Stimulated activated CD4-positive, alpha-beta T cell treated with anti-CD3 and anti-CD28 coated beads, TNF-alpha, amount 100 ng/mL, for 48 hours (primary cell): Measurements from ENCODE around the gene CEP112.

Source experiments
- DNase-seq, 3 donors: peaks; one replicate each; pipeline ENCODE4 v3.0.0-alpha.2; 2020; ENCODE audit warnings: low read depth in 3 of 3

The CEP112 gene

GRCh38 chr17:65933290-65933689 lies 258.6 kb downstream of the CEP112 start:
- no peak for DNase-seq

GRCh38 chr17:65931246-65932149 lies 260.4 kb downstream of the CEP112 start:
- DNase-seq, result no peak

GRCh38 chr17:65930140-65930730 lies 261.7 kb downstream of the CEP112 start:
- no peak for DNase-seq

DNA sequence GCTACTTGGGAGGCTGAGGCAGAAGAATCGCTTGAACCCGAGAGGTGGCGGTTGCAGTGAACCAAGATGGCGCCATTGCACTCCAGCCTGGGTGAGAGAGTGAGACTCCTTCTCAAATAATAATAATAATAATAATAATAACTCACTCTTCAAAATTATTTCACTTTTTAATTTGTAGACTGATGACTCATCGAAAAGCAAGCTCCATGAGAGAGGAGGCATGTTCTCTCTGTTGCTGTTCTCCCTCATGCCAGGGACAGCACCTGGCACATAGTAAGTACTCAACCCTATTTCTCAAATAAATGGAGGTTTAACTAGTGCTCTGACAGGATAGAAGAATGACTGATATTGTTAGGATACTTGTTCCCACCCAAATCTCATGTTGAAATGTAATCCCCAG lies 265.3 kb downstream of the CEP112 start:
- no peak for DNase-seq

DNA sequence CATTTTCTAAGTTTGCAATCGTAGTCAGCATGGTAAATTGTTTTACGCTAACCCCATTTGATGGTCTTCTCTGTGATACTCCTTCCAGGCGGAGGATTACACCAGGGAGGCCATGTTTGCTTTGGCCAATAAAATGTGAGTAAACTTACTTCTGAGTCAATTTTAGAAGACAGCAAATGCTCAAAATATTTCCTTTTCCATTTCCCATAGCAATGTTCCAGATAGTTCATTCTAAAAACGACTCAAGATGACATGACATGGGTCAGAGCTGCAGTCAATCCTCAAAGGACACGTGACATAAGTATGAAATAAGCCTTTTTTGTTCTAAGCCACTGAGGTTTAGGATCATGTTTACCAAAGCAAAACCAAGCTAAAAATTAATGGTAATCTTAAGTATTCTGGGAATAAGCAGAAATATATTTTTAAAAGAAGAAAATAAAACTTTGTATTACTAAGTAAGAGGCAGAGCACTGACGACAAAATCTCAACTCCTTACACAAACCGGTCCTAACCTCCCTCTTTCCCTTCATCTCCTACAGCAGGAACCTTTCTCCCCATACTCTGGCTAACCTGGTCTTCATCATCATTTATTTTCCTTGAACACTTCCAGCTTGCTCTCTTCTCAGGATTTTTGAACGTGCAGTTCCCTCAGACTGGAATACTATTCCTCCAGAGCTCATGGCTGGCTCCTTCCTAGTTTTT lies 266.2 kb downstream of the CEP112 start:
- no peak for DNase-seq

- no peak for DNase-seq
Measured at GRCh38 chr17:65920996-65921395, 270.9 kb downstream of the CEP112 start.

DNA sequence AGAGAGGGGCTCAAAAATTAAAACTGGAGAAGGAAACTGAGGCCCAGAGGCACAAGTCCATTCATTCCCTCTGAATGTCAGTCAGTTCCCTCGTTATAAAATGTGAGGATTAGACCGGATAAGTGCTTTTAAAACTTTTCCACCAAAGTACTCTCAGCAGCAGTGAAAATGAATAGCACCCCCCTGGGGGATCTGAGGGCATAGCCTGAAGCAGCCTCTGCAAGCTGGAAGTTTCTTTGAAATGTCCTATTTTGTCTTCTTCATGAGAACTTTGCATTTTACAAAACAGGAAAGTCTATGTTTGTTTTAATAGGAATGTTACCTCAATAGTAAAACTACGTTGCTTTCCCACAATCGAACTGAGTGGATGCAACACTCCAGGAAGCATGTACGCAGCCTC lies 273.0 kb downstream of the CEP112 start:
- DNase-seq, result no peak

DNA sequence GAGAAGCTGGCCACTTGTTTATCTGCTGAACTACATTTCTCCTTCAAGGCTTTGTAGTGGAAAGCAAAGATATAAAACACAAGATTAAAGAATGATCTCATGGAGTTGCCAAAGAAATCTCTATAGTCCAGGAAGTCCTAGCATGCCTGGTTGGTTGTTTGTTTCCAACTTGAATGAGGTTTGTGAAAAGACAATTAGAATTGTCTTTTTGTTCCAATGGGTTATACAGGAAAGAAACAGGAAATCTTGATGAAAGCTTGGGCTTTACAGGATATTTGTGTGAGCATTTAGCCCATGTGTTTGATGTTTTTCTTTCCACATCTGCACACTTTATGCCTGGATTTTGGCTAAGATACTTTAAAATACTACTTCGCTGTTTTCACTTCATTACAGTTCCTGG lies 273.4 kb downstream of the CEP112 start:
- no peak for DNase-seq

DNA sequence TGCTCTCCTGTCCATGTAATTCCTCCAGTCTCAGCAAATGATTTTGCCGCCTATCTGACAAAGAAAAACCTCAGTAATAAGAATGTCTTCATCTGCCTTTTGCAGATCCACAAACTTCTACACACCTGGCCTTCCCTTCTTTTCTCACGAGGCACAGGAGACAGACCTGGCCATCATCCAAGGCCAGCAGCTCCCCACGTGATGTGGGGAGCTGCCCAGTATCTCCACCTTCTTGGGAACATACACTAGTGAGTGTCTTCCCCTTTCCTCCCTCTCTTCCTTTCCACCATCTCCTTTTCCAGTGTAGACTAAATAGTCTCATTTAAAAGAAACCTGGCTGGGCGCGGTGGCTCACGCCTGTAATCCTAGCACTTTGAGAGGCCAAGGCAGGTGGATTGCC lies 274.4 kb downstream of the CEP112 start:
- DNase-seq, result no peak

DNA sequence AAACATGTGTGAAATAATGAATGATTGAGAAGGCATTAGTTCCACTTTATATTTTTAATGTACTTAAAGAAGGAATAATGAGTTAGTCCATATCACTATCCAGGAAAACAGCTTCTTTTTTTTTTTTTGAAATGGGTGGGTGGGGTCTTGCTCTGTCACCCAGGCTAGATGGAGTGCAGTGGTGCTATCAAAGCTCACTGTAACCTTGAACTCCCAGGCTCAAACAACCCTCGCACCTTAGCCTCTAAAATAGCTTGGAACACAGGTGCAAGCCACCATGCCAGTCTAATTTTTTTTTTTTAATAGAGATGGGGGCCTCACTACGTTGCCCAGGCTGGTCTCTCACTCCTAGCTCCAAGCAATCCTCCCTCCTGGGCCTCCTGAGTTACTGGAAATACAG lies 275.5 kb downstream of the CEP112 start:
- DNase-seq, result no peak

DNA sequence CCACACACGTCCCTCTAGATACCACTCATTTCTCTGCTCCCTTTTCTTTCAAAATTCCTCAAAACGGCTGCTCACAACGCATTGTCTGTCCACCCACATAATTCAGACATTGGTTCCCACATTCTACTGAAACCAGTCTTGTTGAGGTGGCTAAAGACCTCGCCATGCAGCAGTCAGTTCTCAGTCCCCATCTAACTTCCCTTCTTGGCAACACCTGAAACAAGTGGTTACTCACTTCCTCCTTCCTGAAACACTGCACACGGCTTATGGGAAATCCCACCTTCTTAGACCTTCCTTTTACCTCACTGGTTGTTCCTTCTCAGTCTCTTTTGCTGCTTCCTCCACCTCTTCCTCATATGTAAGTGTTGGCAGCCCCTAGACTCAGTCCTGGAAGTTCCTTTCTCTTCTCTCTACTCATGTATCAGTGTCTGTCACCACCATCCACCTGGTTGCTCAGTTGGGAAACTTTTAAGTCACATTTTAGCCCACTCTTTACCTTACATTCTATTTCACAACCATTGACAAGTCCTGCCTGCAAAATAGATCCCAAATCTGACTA lies 277.1 kb downstream of the CEP112 start:
- DNase-seq, result no peak

DNA sequence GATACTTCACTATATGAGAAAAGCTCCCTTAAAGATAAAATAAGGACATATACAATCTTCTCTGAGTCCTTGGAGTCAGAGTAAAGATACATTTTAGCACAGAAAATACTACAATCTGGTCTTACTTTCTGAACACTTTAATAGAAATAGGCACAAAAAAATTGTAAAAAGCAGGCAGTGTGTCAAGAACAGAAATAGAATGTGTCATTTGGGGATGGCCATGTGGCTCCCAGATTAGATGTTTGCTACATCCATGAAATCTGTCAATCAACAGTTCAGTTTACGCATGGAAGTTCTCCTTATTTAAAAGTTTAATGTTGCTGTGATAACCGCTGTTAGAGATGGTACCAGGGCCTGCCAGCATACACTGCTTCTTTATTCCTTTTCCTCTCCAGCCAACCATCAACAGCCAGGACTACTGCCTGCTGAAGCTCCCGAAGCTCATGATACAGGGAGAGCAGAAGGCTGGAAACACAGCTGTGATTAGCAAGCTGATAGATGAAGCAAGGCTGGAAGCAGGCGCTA lies 278.5 kb downstream of the CEP112 start:
- no peak for DNase-seq

DNA sequence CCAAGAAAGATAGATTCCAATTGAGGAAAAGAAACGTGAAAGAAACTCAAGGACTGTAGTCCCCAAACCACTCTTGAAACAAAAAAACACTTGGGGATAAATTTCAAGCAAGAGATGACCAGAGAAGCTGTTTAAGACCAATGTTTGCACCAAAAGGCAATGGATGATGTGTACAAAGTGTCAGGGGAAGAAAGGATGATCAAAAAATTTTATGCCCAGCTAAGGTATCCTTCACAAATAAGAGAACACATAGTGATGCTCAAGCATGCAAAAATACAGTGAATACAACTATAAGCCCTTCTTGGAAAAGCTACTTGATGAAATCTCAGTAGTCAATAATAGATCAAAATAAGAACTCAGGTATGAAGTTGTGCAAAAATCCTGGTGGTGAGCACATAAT lies 281.1 kb downstream of the CEP112 start:
- DNase-seq, result no peak

- no peak for DNase-seq
Measured at GRCh38 chr17:65902831-65903522, 289.0 kb downstream of the CEP112 start.

- no peak for DNase-seq
Measured at GRCh38 chr17:65902155-65902554, 289.8 kb downstream of the CEP112 start.

DNA sequence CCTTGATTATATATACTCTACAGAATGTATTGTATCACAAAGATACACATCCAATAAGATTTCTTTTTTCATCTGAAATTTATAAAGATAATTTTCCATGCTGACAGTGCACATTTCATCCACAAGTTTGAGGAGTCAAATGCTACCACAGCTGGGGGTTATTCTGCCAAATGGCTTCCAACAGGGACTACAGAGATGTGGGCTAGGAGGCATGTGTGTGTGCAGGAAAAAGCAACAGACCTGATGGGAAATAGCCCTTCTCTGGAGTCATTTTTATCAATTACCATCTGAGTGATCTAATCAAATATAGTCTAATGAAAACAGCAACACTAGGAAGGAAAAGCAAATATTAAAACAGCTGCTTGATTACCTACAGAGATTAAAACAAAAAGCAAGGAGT lies 290.5 kb downstream of the CEP112 start:
- DNase-seq, result no peak

DNA sequence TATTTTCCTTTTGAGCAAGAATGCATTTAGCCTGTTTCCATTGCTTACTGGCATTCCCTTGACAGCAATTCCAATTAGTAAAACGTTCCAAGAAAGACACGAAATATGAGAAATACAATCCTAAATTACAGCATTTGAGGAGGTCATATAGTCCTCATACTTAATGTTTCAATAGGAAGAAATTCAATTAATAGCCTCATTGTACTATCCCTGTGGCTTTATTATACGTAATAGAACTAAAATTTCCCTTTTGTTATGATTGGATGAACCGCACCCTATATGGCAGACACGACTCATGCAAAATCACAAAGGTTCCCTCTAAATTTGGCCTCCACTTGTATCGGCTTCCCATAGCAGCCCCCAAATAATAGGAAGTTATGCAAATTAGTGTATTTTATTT lies 291.7 kb downstream of the CEP112 start:
- DNase-seq, result no peak

GRCh38 chr17:65898651-65899050 lies 293.3 kb downstream of the CEP112 start:
- no peak for DNase-seq

DNA sequence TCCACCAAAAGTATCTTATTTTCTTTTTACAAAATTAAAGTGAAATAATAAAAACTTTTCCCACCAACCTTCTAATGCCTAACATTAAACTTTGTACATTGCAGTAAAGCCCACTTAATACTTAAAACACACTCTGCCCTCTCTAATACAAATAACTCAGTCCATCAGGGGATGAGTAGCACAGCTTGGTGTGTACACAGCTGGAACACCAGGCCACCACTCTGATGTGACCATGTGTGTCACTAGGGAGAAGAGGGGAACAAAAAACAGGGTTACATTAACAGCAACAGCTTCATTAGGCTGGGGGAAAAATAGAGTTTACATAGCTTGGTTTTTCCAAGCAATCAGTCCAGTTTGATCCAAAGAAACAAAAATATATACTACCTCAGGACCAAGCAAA lies 295.0 kb downstream of the CEP112 start:
- DNase-seq, result no peak

GRCh38 chr17:65895969-65896368 lies 296.0 kb downstream of the CEP112 start:
- DNase-seq, result no peak

- no peak for DNase-seq
Measured at GRCh38 chr17:65893692-65894279, 298.1 kb downstream of the CEP112 start.
